ENCODE data around the gene GHITM. TPM values are rescaled to one million over a fixed set of nuclear protein-coding genes. Genes with fewer than 3 reads are reported as not detected.

The GHITM gene
- total RNA-seq, 6 donors from 2014 or later, result 40.9 to 130 (median 113) TPM

DNA sequence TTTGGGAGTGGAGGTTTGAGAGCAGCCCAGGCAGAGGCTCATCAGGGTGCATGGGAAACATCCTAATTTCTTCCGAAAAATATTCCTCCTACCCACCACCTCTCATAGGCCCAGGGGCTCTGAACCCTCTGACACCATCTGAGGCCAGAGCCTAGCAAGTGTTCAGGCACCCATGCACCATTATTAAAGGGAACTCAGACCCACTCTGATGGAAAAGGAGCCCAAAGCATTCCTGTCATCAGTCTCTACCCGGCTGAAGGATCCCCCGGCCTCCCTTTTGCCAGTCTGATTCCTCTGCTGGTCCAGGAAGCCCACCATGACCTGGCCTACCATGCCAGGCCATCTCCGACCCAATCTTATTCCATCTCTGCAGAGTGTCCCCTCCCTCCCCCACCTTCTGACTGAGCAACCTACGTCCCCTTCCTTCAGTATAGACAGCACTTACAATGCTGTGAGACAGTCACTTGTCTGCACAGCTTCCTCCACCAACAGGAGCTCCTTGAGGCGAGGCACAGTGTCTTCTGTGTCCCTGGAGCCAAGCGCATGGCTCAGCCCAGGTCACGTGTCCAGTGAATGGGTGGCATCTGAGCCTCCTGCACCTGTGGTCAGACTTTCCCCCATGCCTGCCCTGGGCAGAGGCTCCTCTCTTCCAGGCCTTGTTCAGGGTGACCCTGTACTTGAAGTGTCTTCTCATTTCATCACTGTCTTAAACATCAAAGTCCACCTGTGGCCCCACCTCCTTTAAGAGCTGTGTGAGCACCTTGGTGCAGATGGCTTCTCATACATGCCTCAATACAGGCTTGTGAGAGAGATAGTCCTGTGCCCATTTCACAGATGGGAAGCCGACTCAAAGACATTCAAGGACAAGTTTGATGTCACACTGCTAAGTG is 33.4 kb downstream of the GHITM start:
- H3K36me3 ChIP-seq, result no peaks in the 10 kb centered on the region
- DNase-seq (no peak), ATAC-seq (ENCODE audit: low FRiP score in 2 of 2) (no peak)
- H3K4me3 ChIP-seq, result no peak overlapping the region
- no peak for TF ChIP-seq EP300 (IDR thresholded peaks at IDR 0.05)
- no peak for TF ChIP-seq POLR2AphosphoS5 (IDR thresholded peaks at IDR 0.05)
- TF ChIP-seq, protein P1, sequence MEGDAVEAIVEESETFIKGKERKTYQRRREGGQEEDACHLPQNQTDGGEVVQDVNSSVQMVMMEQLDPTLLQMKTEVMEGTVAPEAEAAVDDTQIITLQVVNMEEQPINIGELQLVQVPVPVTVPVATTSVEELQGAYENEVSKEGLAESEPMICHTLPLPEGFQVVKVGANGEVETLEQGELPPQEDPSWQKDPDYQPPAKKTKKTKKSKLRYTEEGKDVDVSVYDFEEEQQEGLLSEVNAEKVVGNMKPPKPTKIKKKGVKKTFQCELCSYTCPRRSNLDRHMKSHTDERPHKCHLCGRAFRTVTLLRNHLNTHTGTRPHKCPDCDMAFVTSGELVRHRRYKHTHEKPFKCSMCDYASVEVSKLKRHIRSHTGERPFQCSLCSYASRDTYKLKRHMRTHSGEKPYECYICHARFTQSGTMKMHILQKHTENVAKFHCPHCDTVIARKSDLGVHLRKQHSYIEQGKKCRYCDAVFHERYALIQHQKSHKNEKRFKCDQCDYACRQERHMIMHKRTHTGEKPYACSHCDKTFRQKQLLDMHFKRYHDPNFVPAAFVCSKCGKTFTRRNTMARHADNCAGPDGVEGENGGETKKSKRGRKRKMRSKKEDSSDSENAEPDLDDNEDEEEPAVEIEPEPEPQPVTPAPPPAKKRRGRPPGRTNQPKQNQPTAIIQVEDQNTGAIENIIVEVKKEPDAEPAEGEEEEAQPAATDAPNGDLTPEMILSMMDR (IDR thresholded peaks at IDR 0.05), result no peak
- TF ChIP-seq POLR2A (IDR thresholded peaks at IDR 0.05), result no peak
- no peaks in the 10 kb centered on the region for H3K9me3 ChIP-seq
- WGBS, 2 donors, result 94 to 95% methylated on average over 6 to 9 of the region's 9 CpGs
- no peak overlapping the region for H3K27ac ChIP-seq
- H3K27me3 ChIP-seq, result no peaks in the 10 kb centered on the region
- H3K4me1 ChIP-seq, result no peaks in the 10 kb centered on the region

DNA sequence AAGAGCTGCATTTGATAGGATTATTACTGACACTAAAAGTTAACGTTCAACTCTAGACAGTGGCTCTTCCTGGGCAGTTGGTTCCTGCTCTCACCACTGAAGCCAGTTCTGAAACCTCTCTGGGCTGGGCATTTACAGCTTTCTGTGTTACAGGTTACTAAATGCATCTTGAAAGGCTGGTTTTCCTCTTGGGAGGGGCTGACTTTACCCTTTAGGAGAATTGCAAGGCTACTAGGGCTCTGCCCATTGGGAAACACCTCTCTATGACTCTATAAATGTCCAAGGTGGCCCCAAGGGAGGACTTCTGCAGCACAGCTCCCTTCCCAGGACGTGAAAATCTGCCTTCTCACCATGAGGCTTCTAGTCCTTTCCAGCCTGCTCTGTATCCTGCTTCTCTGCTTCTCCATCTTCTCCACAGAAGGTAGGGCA is 34.2 kb downstream of the GHITM start, which contains the start of gene GPR15LG:
Gene GPR15LG, plus strand, starts transcription at position 301 of the 429 bp plus-strand sequence. Its CDS starts 51 bp downstream, at position 352.
- Histone ChIP-seq H3K4me3 (no peak within 1 kb of the TSS), H3K9me3 (no peaks in the 10 kb centered on the region), H3K27me3 (no peaks in the 10 kb centered on the region), H3K4me1 (no peaks in the 10 kb centered on the region), H3K36me3 (no peaks in the 10 kb centered on the region), H3K27ac (no peak within 1 kb of the TSS)
- DNase-seq (no peak), ATAC-seq (ENCODE audit: low FRiP score in 2 of 2) (no peak)
- no peak for TF ChIP-seq EP300 (IDR thresholded peaks at IDR 0.05)
- TF ChIP-seq POLR2AphosphoS5 (IDR thresholded peaks at IDR 0.05), result no peak
- TF ChIP-seq, protein P1 (IDR thresholded peaks at IDR 0.05), result no peak
- no peak for TF ChIP-seq POLR2A (IDR thresholded peaks at IDR 0.05)
- WGBS, 2 donors, result 67 to 78% methylated on average over 2 of the region's 2 CpGs

- Histone ChIP-seq H3K36me3 (no peaks in the 10 kb centered on the region), H3K27ac (no peak overlapping the region), H3K9me3 (no peaks in the 10 kb centered on the region), H3K4me1 (no peaks in the 10 kb centered on the region), H3K4me3 (no peak overlapping the region), H3K27me3 (no peaks in the 10 kb centered on the region)
- WGBS, 2 donors, result 87 to 89% methylated on average over 6 of the region's 6 CpGs
- no peak for DNase-seq
- TF ChIP-seq POLR2A (IDR thresholded peaks at IDR 0.05) (no peak), EP300 (IDR thresholded peaks at IDR 0.05) (no peak), POLR2AphosphoS5 (IDR thresholded peaks at IDR 0.05) (no peak)
- TF ChIP-seq, protein P1 (IDR thresholded peaks at IDR 0.05), result no peak
- ATAC-seq (ENCODE audit: low FRiP score in 2 of 2), result no peak
These were observed 36.1 kb downstream of the GHITM start for GRCh38 chr10:84175436-84175835.

- 85 to 91% methylated on average over 1 to 4 of the region's 4 CpGs for WGBS, 2 donors
- H3K4me1 ChIP-seq, result no peaks in the 10 kb centered on the region
- no peaks in the 10 kb centered on the region for H3K36me3 ChIP-seq
- no peak overlapping the region for H3K27ac ChIP-seq
- ATAC-seq (ENCODE audit: low FRiP score in 2 of 2) (no peak), DNase-seq (no peak)
- no peak overlapping the region for H3K4me3 ChIP-seq
- H3K9me3 ChIP-seq, result no peaks in the 10 kb centered on the region
- H3K27me3 ChIP-seq, result no peaks in the 10 kb centered on the region
- no peak for TF ChIP-seq EP300 (IDR thresholded peaks at IDR 0.05)
- TF ChIP-seq, protein P1 (IDR thresholded peaks at IDR 0.05), result no peak
- no peak for TF ChIP-seq POLR2A (IDR thresholded peaks at IDR 0.05)
- TF ChIP-seq POLR2AphosphoS5 (IDR thresholded peaks at IDR 0.05), result no peak
These were observed 37.0 kb downstream of the GHITM start for GRCh38 chr10:84176351-84176750.

Data from upper lobe of left lung (tissue), 6 donors.